GM23338 (cell line): ENCODE data around the gene NECAB3. TPM values are rescaled to one million over a fixed set of nuclear protein-coding genes. Genes with fewer than 3 reads are reported as not detected.

Experiments
- ATAC-seq: fragments of 200-7000 bp; cut with Tn5 transposase; 3 replicates; pipeline ENCODE4 v1.9.1; 2020
- DNase-seq: peaks from one replicate; pipeline ENCODE4 v3.0.0-alpha.2; 2015; ENCODE audit warnings: low spot score
- H2AFZ ChIP-seq: fragments of 200-600 bp; sonication (generic); 2 replicates; pipeline ENCODE4 v1.8.0; 2016; ENCODE audit warnings: antibody characterized with exemption, mild to moderate bottlenecking, moderate library complexity
- H3F3A ChIP-seq: fragments of 200-600 bp; sonication (generic); replicated peaks from 2 replicates; pipeline ENCODE4 v1.8.0; 2017; ENCODE audit warnings: antibody characterized with exemption, mixed run types, low read depth
- H3K27ac ChIP-seq: fragments of 200-600 bp; sonication (generic); 2 replicates; pipeline ENCODE4 v1.6.1; 2016; ENCODE audit warnings: low read depth
- H3K27me3 ChIP-seq: fragments of 200-600 bp; sonication (generic); 2 replicates; pipeline ENCODE4 v1.8.0; 2016; ENCODE audit warnings: mild to moderate bottlenecking, mixed run types, moderate library complexity; ENCODE audit not compliant: insufficient read depth
- H3K36me3 ChIP-seq: fragments of 200-600 bp; sonication (generic); 2 replicates; pipeline ENCODE4 v1.8.0; 2016; ENCODE audit warnings: mild to moderate bottlenecking; ENCODE audit not compliant: insufficient read depth
- H3K4me1 ChIP-seq: fragments of 200-600 bp; sonication (generic); 2 replicates; pipeline ENCODE4 v1.8.0; 2016; ENCODE audit warnings: mild to moderate bottlenecking, moderate library complexity; ENCODE audit not compliant: insufficient read depth
- H3K4me2 ChIP-seq: fragments of 200-600 bp; sonication (generic); 2 replicates; pipeline ENCODE4 v1.7.1; 2017; ENCODE audit warnings: mixed run types
- H3K4me3 ChIP-seq: fragments of 200-600 bp; sonication (generic); 2 replicates; pipeline ENCODE4 v1.6.1; 2016; ENCODE audit warnings: mixed run types
- H3K79me2 ChIP-seq: fragments of 200-600 bp; sonication (generic); replicated peaks from 2 replicates; pipeline ENCODE4 v1.8.0; 2017; ENCODE audit warnings: mild to moderate bottlenecking; ENCODE audit not compliant: insufficient read depth
- H3K9me2 ChIP-seq: fragments of 200-600 bp; sonication (generic); 2 replicates; pipeline ENCODE4 v1.8.0; 2017; ENCODE audit not compliant: insufficient read depth
- H4K20me1 ChIP-seq: fragments of 200-600 bp; sonication (generic); replicated peaks from 2 replicates; pipeline ENCODE4 v1.8.0; 2017; ENCODE audit warnings: mild to moderate bottlenecking; ENCODE audit not compliant: insufficient read depth
- H3K27ac Mint-ChIP-seq: 2 replicates; pipeline ENCODE4 v1.8.0; 2020; ENCODE audit warnings: inconsistent platforms, mild to moderate bottlenecking, moderate library complexity, mixed read lengths
- H3K27me3 Mint-ChIP-seq: 3 replicates; pipeline ENCODE4 v1.8.0; 2022; ENCODE audit warnings: low read depth, mild to moderate bottlenecking, moderate library complexity, mixed read lengths, inconsistent platforms; ENCODE audit not compliant: insufficient read depth, poor library complexity
- H3K36me3 Mint-ChIP-seq: 3 replicates; pipeline ENCODE4 v1.8.0; 2021; ENCODE audit warnings: low read depth, mild to moderate bottlenecking, inconsistent platforms, moderate library complexity, mixed read lengths
- H3K4me1 Mint-ChIP-seq: 3 replicates; pipeline ENCODE4 v1.8.0; 2020; ENCODE audit warnings: mild to moderate bottlenecking, inconsistent platforms, mixed read lengths
- H3K4me3 Mint-ChIP-seq: 3 replicates; pipeline ENCODE4 v1.8.0; 2021; ENCODE audit warnings: moderate library complexity, mild to moderate bottlenecking, inconsistent platforms, mixed read lengths
- H3K9me3 Mint-ChIP-seq: 3 replicates; pipeline ENCODE4 v1.8.0; 2020; ENCODE audit warnings: moderate library complexity, mild to moderate bottlenecking, inconsistent platforms, mixed read lengths
- ETS1 ChIP-seq: IDR thresholded peaks from 2 replicates; pipeline ENCODE4 v1.6.1; 2016; ENCODE audit warnings: antibody characterized with exemption
- EZH2 ChIP-seq: fragments of 200-600 bp; sonication (generic); IDR thresholded peaks from one replicate; pipeline ENCODE4 v1.8.0; 2017; ENCODE audit warnings: antibody characterized with exemption, mild to moderate bottlenecking, low read depth; ENCODE audit not compliant: unreplicated experiment
- EZH2phosphoT487 ChIP-seq: fragments of 200-600 bp; sonication (generic); IDR thresholded peaks from one replicate; pipeline ENCODE4 v1.8.1; 2018; ENCODE audit warnings: antibody characterized with exemption; ENCODE audit not compliant: unreplicated experiment
- JUNB ChIP-seq: IDR thresholded peaks from one replicate; pipeline ENCODE4 v1.6.1; 2016; ENCODE audit warnings: antibody characterized with exemption; ENCODE audit not compliant: unreplicated experiment
- NANOG ChIP-seq: IDR thresholded peaks from 2 replicates; pipeline ENCODE4 v1.6.1; 2016; ENCODE audit warnings: antibody characterized with exemption, borderline replicate concordance
- POLR2AphosphoS5 ChIP-seq: IDR thresholded peaks from 2 replicates; pipeline ENCODE4 v1.6.1; 2016; ENCODE audit warnings: antibody characterized with exemption, low read depth
- STAT1 ChIP-seq: IDR thresholded peaks from one replicate; pipeline ENCODE4 v1.6.1; 2016; ENCODE audit warnings: antibody characterized with exemption; ENCODE audit not compliant: unreplicated experiment
- ZNF331 ChIP-seq: fragments of 250-450 bp; sonication (Bioruptor Pico); IDR thresholded peaks from 2 replicates; pipeline ENCODE4 v1.5.0; 2020; ENCODE audit warnings: low read depth, mild to moderate bottlenecking, moderate library complexity
- ZNF462 ChIP-seq: fragments of 250-450 bp; sonication (Bioruptor Pico); IDR thresholded peaks from 2 replicates; pipeline ENCODE4 v1.5.0; 2020; ENCODE audit warnings: mild to moderate bottlenecking, moderate library complexity
- polyA plus RNA-seq: library from polyadenylated mRNA; unstranded; fragments of >200 nt; fragmentation: Nextera tagmentation; extraction: Ambion mirVana; gene quantifications from 2 replicates; pipeline ENCODE4 v1.2.1, GENCODE V29; 2016
- total RNA-seq: library from RNA; depleted of rRNA; stranded (reverse); fragments of >200 nt; shearing (Covaris generic); gene quantifications from 2 replicates; pipeline ENCODE4 v1.2.3, GENCODE V29; 2014

The NECAB3 gene
- total and polyA plus RNA-seq, 2 experiments from 2014 or later = 8.5 to 28.4 TPM

GRCh38 chr20:33671573-33672288, 2.5 kb downstream of the NECAB3 start:
- H3K36me3 Mint-ChIP-seq = peaks cover 42% of the 10 kb centered on the region
- no peak overlapping the region for H3K27ac Mint-ChIP-seq
- Histone ChIP-seq H2AFZ (no peak overlapping the region), H3K36me3 (no peaks in the 10 kb centered on the region; the same call in 1 of the 2 replicates), H3K9me2 (no peaks in the 10 kb centered on the region), H4K20me1 (peaks cover 3% of the 10 kb centered on the region), H3F3A (peaks cover 12% of the 10 kb centered on the region; the same call in 1 of the 2 replicates), H3K27ac (no peak overlapping the region), H3K4me1 (peaks cover 19% of the 10 kb centered on the region), H3K4me2 (no peak overlapping the region), H3K27me3 (peaks cover 11% of the 10 kb centered on the region; the same call in 1 of the 2 replicates), H3K4me3 (no peak overlapping the region), H3K79me2 (no peaks in the 10 kb centered on the region; the same call in 1 of the 2 replicates)
- TF ChIP-seq STAT1 (no peak), EZH2 (no peak), ZNF331 (CRISPR knock-in tag) (no peak), JUNB (no peak), ETS1 (no peak), ZNF462 (CRISPR knock-in tag) (no peak), NANOG (no peak), POLR2AphosphoS5 (no peak), EZH2phosphoT487 (no peak)
- DNase-seq (no peak), ATAC-seq (no peak)
- H3K4me1 Mint-ChIP-seq = peaks cover 33% of the 10 kb centered on the region
- peaks cover 21% of the 10 kb centered on the region for H3K27me3 Mint-ChIP-seq
- H3K9me3 Mint-ChIP-seq = no peaks in the 10 kb centered on the region
- no peak overlapping the region for H3K4me3 Mint-ChIP-seq
